Measurements from ENCODE around the gene M6PR.
"Not testable (repeated sequence)": the region's sequence is repeated elsewhere in the genome, so short reads cannot be mapped to it uniquely, and the experiment has no call there.

The M6PR gene

GRCh38 chr12:8914033-8914715 lies 35.3 kb downstream of the M6PR start, which contains the start of gene PHC1:
Gene PHC1 (plus strand): TSS chr12:8914509. CDS start chr12:8917678, 3,169 bp downstream.
- DNase-seq (ENCODE audit: low read depth in 3 of 3, low spot score in 1 of 3) = peak; percentile 49 to 61 (median 59)

GRCh38 chr12:8913702-8914032 lies 35.8 kb downstream of the M6PR start:
- DNase-seq (ENCODE audit: low read depth in 3 of 3, low spot score in 1 of 3) = no peak

- DNase-seq (ENCODE audit: low read depth in 3 of 3, low spot score in 1 of 3) = no peak
Observed at GRCh38 chr12:8912914-8913313, 36.5 kb downstream of the M6PR start.

- no peak for DNase-seq (ENCODE audit: low read depth in 3 of 3, low spot score in 1 of 3)
Observed at GRCh38 chr12:8911606-8912268, 37.7 kb downstream of the M6PR start.

- no peak for DNase-seq (ENCODE audit: low read depth in 3 of 3, low spot score in 1 of 3)
Observed at GRCh38 chr12:8909752-8910151, 39.7 kb downstream of the M6PR start.

- no peak for DNase-seq (ENCODE audit: low read depth in 3 of 3, low spot score in 1 of 3)
Observed at GRCh38 chr12:8907513-8907912, 41.9 kb downstream of the M6PR start.

GRCh38 chr12:8906266-8907180 lies 42.9 kb downstream of the M6PR start:
- no peak for DNase-seq (ENCODE audit: low read depth in 3 of 3, low spot score in 1 of 3)

GRCh38 chr12:8905546-8905945 lies 43.9 kb downstream of the M6PR start:
- DNase-seq (ENCODE audit: low read depth in 3 of 3, low spot score in 1 of 3) = no peak

GRCh38 chr12:8904665-8905064 lies 44.8 kb downstream of the M6PR start:
- no peak for DNase-seq (ENCODE audit: low read depth in 3 of 3, low spot score in 1 of 3)

GRCh38 chr12:8903646-8904045 lies 45.8 kb downstream of the M6PR start:
- DNase-seq (ENCODE audit: low read depth in 3 of 3, low spot score in 1 of 3) = no peak

- not testable (repeated sequence) for DNase-seq (ENCODE audit: low read depth in 3 of 3, low spot score in 1 of 3)
Observed at GRCh38 chr12:8902703-8903102, 46.7 kb downstream of the M6PR start.

GRCh38 chr12:8899830-8900229 lies 49.6 kb downstream of the M6PR start:
- DNase-seq (ENCODE audit: low read depth in 3 of 3, low spot score in 1 of 3) = no peak

- DNase-seq (ENCODE audit: low read depth in 3 of 3, low spot score in 1 of 3) = no peak
Observed at GRCh38 chr12:8897081-8897480, 52.4 kb downstream of the M6PR start.

- no peak for DNase-seq (ENCODE audit: low read depth in 3 of 3, low spot score in 1 of 3)
Observed at GRCh38 chr12:8894986-8895385, 54.5 kb downstream of the M6PR start.

GRCh38 chr12:8894378-8894777 lies 55.1 kb downstream of the M6PR start:
- DNase-seq (ENCODE audit: low read depth in 3 of 3, low spot score in 1 of 3) = no peak

GRCh38 chr12:8891976-8892375 lies 57.5 kb downstream of the M6PR start:
- no peak for DNase-seq (ENCODE audit: low read depth in 3 of 3, low spot score in 1 of 3)

All from stimulated activated CD4-positive, alpha-beta T cell treated with anti-CD3 and anti-CD28 coated beads, TNF-alpha, amount 100 ng/mL, for 1 hour (primary cell).